CD14-positive monocyte (primary cell): ENCODE data around the gene S1PR2. TPM values are rescaled to one million over a fixed set of nuclear protein-coding genes. Genes with fewer than 3 reads are reported as not detected.

Source experiments
- DNase-seq, 3 donors: peaks; one replicate each; pipeline ENCODE4 v3.0.0-alpha.2; 2011 to 2022
- H2AFZ ChIP-seq: 2 replicates; pipeline ENCODE4 v1.6.0; 2012; ENCODE audit warnings: mild to moderate bottlenecking, low read depth, low read length, inconsistent platforms; ENCODE audit not compliant: insufficient read depth, poor library complexity, severe bottlenecking
- H3K27ac ChIP-seq, 2 donors: 1 replicate in 1 of 2; 2 replicates in 1 of 2; pipeline ENCODE4 v1.5.1; 2012 to 2013; ENCODE audit warnings: low read length in 2 of 2, control low read depth in 1 of 2, inconsistent platforms in 1 of 2, low read depth in 1 of 2, mild to moderate bottlenecking in 1 of 2
- H3K27me3 ChIP-seq, 2 donors: one replicate each; pipeline versions ENCODE4 v1.6.0 to v1.6.1; 2011 to 2013; ENCODE audit warnings: low read length in 2 of 2; ENCODE audit not compliant: control insufficient read depth in 2 of 2, insufficient read depth in 2 of 2
- H3K36me3 ChIP-seq, 2 donors: replicated peaks in 1 of 2; 1 replicate in 1 of 2; 2 replicates in 1 of 2; pipeline versions ENCODE4 v1.5.1 to v1.6.1; 2012 to 2013; ENCODE audit warnings: low read length in 2 of 2, control low read depth in 1 of 2, inconsistent platforms in 1 of 2, mild to moderate bottlenecking in 1 of 2; ENCODE audit not compliant: insufficient read depth in 2 of 2, control insufficient read depth in 1 of 2
- H3K4me1 ChIP-seq, 2 donors: 1 replicate in 1 of 2; 2 replicates in 1 of 2; pipeline versions ENCODE4 v1.5.1 to v1.6.1; 2012 to 2013; ENCODE audit warnings: low read length in 2 of 2, control low read depth in 1 of 2, inconsistent platforms in 1 of 2, mild to moderate bottlenecking in 1 of 2, moderate library complexity in 1 of 2; ENCODE audit not compliant: insufficient read depth in 2 of 2, control insufficient read depth in 1 of 2
- H3K4me2 ChIP-seq: replicated peaks from 2 replicates; pipeline ENCODE3; 2012; ENCODE audit warnings: low read length, moderate library complexity, mild to moderate bottlenecking; ENCODE audit not compliant: poor library complexity, severe bottlenecking; ENCODE audit errors: extremely low read depth
- H3K4me3 ChIP-seq, 3 experiments: fragments of 200-600 bp in 1 of 3; sonication (generic) in 1 of 3; replicated peaks in 1 of 3; 1 replicate in 2 of 3; 2 replicates in 1 of 3; pipeline ENCODE4 v1.5.1; 2011 to 2013; ENCODE audit warnings: low read length in 3 of 3, mild to moderate bottlenecking in 3 of 3, control low read depth in 2 of 3, low read depth in 2 of 3, inconsistent platforms in 1 of 3, moderate library complexity in 1 of 3
- H3K79me2 ChIP-seq: 2 replicates; pipeline ENCODE4 v1.6.0; 2012; ENCODE audit warnings: mild to moderate bottlenecking, control low read depth, inconsistent platforms, low read length, moderate library complexity; ENCODE audit not compliant: insufficient read depth
- H3K9ac ChIP-seq: 2 replicates; pipeline ENCODE4 v1.6.0; 2017; ENCODE audit warnings: low read length, mild to moderate bottlenecking; ENCODE audit not compliant: insufficient read depth, poor library complexity, severe bottlenecking
- H3K9me3 ChIP-seq, 2 donors: replicated peaks in 1 of 2; 1 replicate in 1 of 2; 2 replicates in 1 of 2; pipeline versions ENCODE4 v1.5.1 to v1.6.1; 2012 to 2013; ENCODE audit warnings: low read length in 2 of 2, control low read depth in 1 of 2; ENCODE audit not compliant: control insufficient read depth in 1 of 2, insufficient read depth in 1 of 2
- H4K20me1 ChIP-seq: 2 replicates; pipeline ENCODE4 v1.6.0; 2012; ENCODE audit warnings: mild to moderate bottlenecking, low read length, control low read depth, moderate library complexity; ENCODE audit not compliant: insufficient read depth
- H3K27ac Mint-ChIP-seq, 7 donors: one replicate each; pipeline ENCODE4 v1.8.0; 2020; ENCODE audit warnings: mild to moderate bottlenecking in 7 of 7, mixed read lengths in 7 of 7, moderate library complexity in 6 of 7, inconsistent platforms in 2 of 7
- H3K27me3 Mint-ChIP-seq, 3 donors: one replicate each; pipeline ENCODE4 v1.8.0; 2021 to 2022; ENCODE audit warnings: low read depth in 3 of 3, mild to moderate bottlenecking in 3 of 3, mixed read lengths in 3 of 3, moderate library complexity in 3 of 3, inconsistent platforms in 1 of 3
- H3K36me3 Mint-ChIP-seq, 2 donors: one replicate each; pipeline ENCODE4 v1.8.0; 2020; ENCODE audit warnings: mixed read lengths in 2 of 2, inconsistent platforms in 1 of 2, mild to moderate bottlenecking in 1 of 2
- H3K4me1 Mint-ChIP-seq: one replicate; pipeline ENCODE4 v1.8.0; 2020; ENCODE audit warnings: mild to moderate bottlenecking, mixed read lengths
- H3K4me3 Mint-ChIP-seq, 2 donors: one replicate each; pipeline ENCODE4 v1.8.0; 2020; ENCODE audit warnings: mild to moderate bottlenecking in 2 of 2, mixed read lengths in 2 of 2, moderate library complexity in 1 of 2
- H3K9me3 Mint-ChIP-seq, 7 donors: one replicate each; pipeline ENCODE4 v1.8.0; 2020 to 2022; ENCODE audit warnings: mixed read lengths in 7 of 7, mild to moderate bottlenecking in 6 of 7, moderate library complexity in 6 of 7, inconsistent platforms in 2 of 7
- CTCF ChIP-seq: fragments of 200-600 bp; IDR thresholded peaks from one replicate; pipeline ENCODE4 v1.8.0; 2022; ENCODE audit warnings: antibody characterized with exemption, mild to moderate bottlenecking
- WGBS: methylation state at CpG from one replicate; pipeline ENCODE4 v1.1.5; 2013; ENCODE audit warnings: missing lambda C conversion rate; ENCODE audit not compliant: insufficient coverage; 5-methylcytosine and 5-hydroxymethylcytosine counted together
- intact Hi-C, 2 donors: fragments of 100-400 bp; cut with micrococcal nuclease; formaldehyde crosslinking; loops; one replicate each; pipeline versions ENCODE4 v1.15.0 to v1.15.1; 2023
- polyA plus RNA-seq, 3 donors: library from polyadenylated mRNA; depleted of rRNA in 1 of 3; unstranded in 2 of 3; stranded (reverse) in 1 of 3; fragments of 300-500 nt in 2 of 3; fragments of >200 nt in 1 of 3; fragmentation: Illumina TruSeq in 2 of 3; gene quantifications; 1 replicate in 2 of 3; 2 replicates in 1 of 3; pipeline ENCODE4 v1.2.3, GENCODE V29; 2012 to 2021

Gene S1PR2
- polyA plus RNA-seq, 3 donors = 0.40 to 2.0 (median 0.55) TPM

- peaks cover 5 to 11% (median 8%) of the 10 kb centered on the region in 7 donors for H3K9me3 Mint-ChIP-seq
- H3K9me3 ChIP-seq = peaks cover 4 to 7% of the 10 kb centered on the region in 2 donors
- H3K27me3 Mint-ChIP-seq = peaks cover 0 to 6% (median 4%) of the 10 kb centered on the region in 3 donors
- DNase-seq = peak; percentile 75 to 89 (median 83)
- no peak overlapping the region for H3K9ac ChIP-seq
- 19% methylated on average over 2 of the region's 4 CpGs for WGBS
- no peaks in the 10 kb centered on the region for H3K79me2 ChIP-seq
- H3K4me1 ChIP-seq = peaks cover 34% of the 10 kb centered on the region in 2 donors
- H4K20me1 ChIP-seq = no peaks in the 10 kb centered on the region
- peaks cover 0 to 3% of the 10 kb centered on the region in 2 donors for H3K36me3 Mint-ChIP-seq
- H3K4me3 Mint-ChIP-seq = no peak overlapping the region
- H3K36me3 ChIP-seq = no peaks in the 10 kb centered on the region
- H3K4me3 ChIP-seq = no peak overlapping the region
- no peaks in the 10 kb centered on the region for H3K27me3 ChIP-seq
- intact Hi-C loops = no loop called here
- H2AFZ ChIP-seq = no peak overlapping the region
- peaks cover 33% of the 10 kb centered on the region for H3K4me1 Mint-ChIP-seq
- no peak for TF ChIP-seq CTCF
- H3K4me2 ChIP-seq = no peak overlapping the region
- peak overlapping the region in 4 of 7 donors; percentile 30 to 56 (median 34) for H3K27ac Mint-ChIP-seq
- H3K27ac ChIP-seq = peak overlapping the region in 1 of 2 donors; percentile 67
These were observed 21.8 kb downstream of the S1PR2 start for GRCh38 chr19:10209315-10209714.

DNA sequence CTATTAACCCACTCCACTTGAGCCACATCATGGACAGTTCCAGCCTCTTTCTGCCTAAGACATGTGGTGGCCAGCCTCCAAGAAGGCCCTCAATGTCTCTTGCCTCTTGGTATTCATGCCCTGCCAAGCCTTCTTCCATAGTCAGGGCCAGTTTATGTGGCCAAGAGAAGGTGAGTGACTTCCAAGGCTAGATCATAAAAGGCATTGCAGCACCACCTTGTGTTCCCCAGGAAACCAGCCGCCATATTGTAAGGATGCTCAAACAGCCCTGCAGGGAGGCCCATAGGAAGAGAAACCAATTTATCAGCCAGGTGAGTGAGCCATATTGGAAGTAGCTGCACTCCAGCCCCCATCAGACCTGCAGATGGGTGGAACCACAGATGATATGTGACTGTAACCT is 24.1 kb downstream of the S1PR2 start:
- Histone ChIP-seq H2AFZ (no peak overlapping the region), H3K9me3 (peaks cover 4 to 7% of the 10 kb centered on the region in 2 donors), H3K4me2 (no peak overlapping the region), H3K27ac (no peak overlapping the region), H3K27me3 (no peaks in the 10 kb centered on the region), H3K79me2 (no peaks in the 10 kb centered on the region), H3K9ac (no peak overlapping the region), H3K36me3 (no peaks in the 10 kb centered on the region), H3K4me1 (peaks cover 34% of the 10 kb centered on the region in 2 donors), H3K4me3 (no peak overlapping the region), H4K20me1 (no peaks in the 10 kb centered on the region)
- no peak for DNase-seq
- peaks cover 33% of the 10 kb centered on the region for H3K4me1 Mint-ChIP-seq
- 100% methylated on average over 1 of the region's 1 CpG for WGBS
- H3K27me3 Mint-ChIP-seq = peaks cover 0 to 6% (median 6%) of the 10 kb centered on the region in 3 donors
- intact Hi-C loops = no loop called here
- no peak overlapping the region for H3K27ac Mint-ChIP-seq
- no peak for TF ChIP-seq CTCF
- peaks cover 0 to 3% of the 10 kb centered on the region in 2 donors for H3K36me3 Mint-ChIP-seq
- H3K9me3 Mint-ChIP-seq = peaks cover 5 to 11% (median 8%) of the 10 kb centered on the region in 7 donors
- no peak overlapping the region for H3K4me3 Mint-ChIP-seq
